Urothelium cell line (cell line): ENCODE data around the gene SLC4A2.
"Not testable (repeated sequence)": the region's sequence is repeated elsewhere in the genome, so short reads cannot be mapped to it uniquely, and the experiment has no call there.

Experiments used
- DNase-seq: peaks from one replicate; pipeline ENCODE4 v3.0.0; 2011; ENCODE audit warnings: low spot score, mixed read lengths
- FAIRE-seq: peaks from 2 replicates; lab custom pipeline; 2011; peaks lifted over from hg19 to GRCh38; lab: Jason Lieb, UNC

Gene SLC4A2

GRCh38 chr7:151025924-151026671 is 33.3 kb upstream of the SLC4A2 start:
- no peak for FAIRE-seq
- DNase-seq, result no peak

GRCh38 chr7:151026771-151027727 is 32.3 kb upstream of the SLC4A2 start:
- not testable (repeated sequence) for FAIRE-seq, DNase-seq

GRCh38 chr7:151027728-151028130 is 31.7 kb upstream of the SLC4A2 start:
- not testable (repeated sequence) for FAIRE-seq, DNase-seq

- peak; percentile 88 for DNase-seq
- FAIRE-seq, result no peak
These were observed 31.1 kb upstream of the SLC4A2 start, which contains the start of gene ABCB8 for GRCh38 chr7:151028131-151028947. TSS of gene ABCB8 (plus strand) at chr7:151028450. CDS start at chr7:151028516, 66 bp downstream.

GRCh38 chr7:151028948-151029501 is 30.4 kb upstream of the SLC4A2 start:
- no peak for DNase-seq
- no peak for FAIRE-seq

GRCh38 chr7:151031011-151031410 is 28.4 kb upstream of the SLC4A2 start:
- no peak for FAIRE-seq
- DNase-seq, result no peak

- no peak for DNase-seq
- no peak for FAIRE-seq
These were observed 26.2 kb upstream of the SLC4A2 start for GRCh38 chr7:151032936-151033863.

- FAIRE-seq, result no peak
- DNase-seq, result no peak
These were observed 25.5 kb upstream of the SLC4A2 start for GRCh38 chr7:151033864-151034249.

- FAIRE-seq, result no peak
These were observed 24.9 kb upstream of the SLC4A2 start for GRCh38 chr7:151034312-151035025.

GRCh38 chr7:151035026-151035717 is 24.2 kb upstream of the SLC4A2 start:
- no peak for DNase-seq
- FAIRE-seq, result no peak

More at GRCh38 chr7:151034312-151035025, 24.9 kb upstream of the SLC4A2 start:
- DNase-seq, result no peak

- DNase-seq, result no peak
These were observed 23.5 kb upstream of the SLC4A2 start for GRCh38 chr7:151035902-151036301.

GRCh38 chr7:151038951-151039849 is 20.2 kb upstream of the SLC4A2 start:
- peak; percentile 69 for DNase-seq

More at GRCh38 chr7:151035902-151036301, 23.5 kb upstream of the SLC4A2 start:
- FAIRE-seq, result no peak

GRCh38 chr7:151039850-151040548 is 19.4 kb upstream of the SLC4A2 start:
- no peak for FAIRE-seq
- DNase-seq, result no peak

More at GRCh38 chr7:151038951-151039849, 20.2 kb upstream of the SLC4A2 start:
- no peak for FAIRE-seq

- FAIRE-seq (no peak), DNase-seq (no peak)
These were observed 18.6 kb upstream of the SLC4A2 start for GRCh38 chr7:151040616-151041375.

- not testable (repeated sequence) for DNase-seq, FAIRE-seq
These were observed 15.9 kb upstream of the SLC4A2 start for GRCh38 chr7:151043449-151043848.

- FAIRE-seq, result no peak
- DNase-seq, result no peak
These were observed 15.4 kb upstream of the SLC4A2 start for GRCh38 chr7:151043959-151044358.
